Measurements from ENCODE around the gene ABHD13. TPM values are rescaled to one million over a fixed set of nuclear protein-coding genes. Genes with fewer than 3 reads are reported as not detected.

ABHD13 gene
- total RNA-seq, 1 experiment from 2014 or later, result 4.1 TPM

- Histone ChIP-seq H3K9me2 (ENCODE audit: insufficient read depth) (no peaks in the 10 kb centered on the region), H3K4me3 (replicated peaks in 1 of 2; ENCODE audit: low read depth in 1 of 2, low read length in 2 of 2) (no peak overlapping the region), H3K9ac (ENCODE audit: low read length) (no peak overlapping the region), H2AFZ (ENCODE audit: low read depth, low read length, poor library complexity, severe bottlenecking) (no peak overlapping the region), H4K20me1 (ENCODE audit: insufficient read depth) (no peaks in the 10 kb centered on the region), H3K4me1 (ENCODE audit: control insufficient read depth in 1 of 2, insufficient read depth in 2 of 2, low read length in 2 of 2) (no peaks in the 10 kb centered on the region), H3K79me2 (ENCODE audit: insufficient read depth, low read length) (no peaks in the 10 kb centered on the region), H3K4me2 (ENCODE audit: low read length) (no peak overlapping the region), H3K36me3 (ENCODE audit: control insufficient read depth in 1 of 2, insufficient read depth in 2 of 2, low read length in 2 of 2) (no peaks in the 10 kb centered on the region), H3K27me3 (ENCODE audit: insufficient read depth, low read length) (no peaks in the 10 kb centered on the region; the same call in 1 of the 2 replicates), H3K27ac (ENCODE audit: low read depth, low read length) (no peak overlapping the region), H3K9me3 (ENCODE audit: control insufficient read depth in 1 of 2, insufficient read depth in 1 of 2, low read depth in 1 of 2, low read length in 2 of 2) (no peaks in the 10 kb centered on the region)
- no peak for TF ChIP-seq ELF1 (IDR thresholded peaks at IDR 0.05; ENCODE audit: borderline replicate concordance, low read depth)
- TF ChIP-seq CTCF (IDR thresholded peaks at IDR 0.05 in 2 of 3, conservative IDR thresholded peaks at IDR 0.05 in 1 of 3; ENCODE audit: borderline replicate concordance in 1 of 3, insufficient read depth in 1 of 3, low read depth in 2 of 3, low read length in 2 of 3), result no peak
- TF ChIP-seq YY1 (IDR thresholded peaks at IDR 0.05; ENCODE audit: extremely low read depth, insufficient replicate concordance, low read depth, low read length), result no peak
- no peak for TF ChIP-seq SP1 (IDR thresholded peaks at IDR 0.05; ENCODE audit: low read depth)
- TF ChIP-seq TCF7L2 (IDR thresholded peaks at IDR 0.05; ENCODE audit: borderline replicate concordance, extremely low read depth, insufficient read depth, insufficient read length), result no peak
- no peak for TF ChIP-seq RAD21 (IDR thresholded peaks at IDR 0.05; ENCODE audit: low read depth)
- no peak for TF ChIP-seq SIN3A (IDR thresholded peaks at IDR 0.05; ENCODE audit: low read depth)
- TF ChIP-seq CBX3 (IDR thresholded peaks at IDR 0.05; ENCODE audit: low read depth), result no peak
- TF ChIP-seq ATF3 (IDR thresholded peaks at IDR 0.05), result no peak
- no peak for TF ChIP-seq FOSL1 (IDR thresholded peaks at IDR 0.05; ENCODE audit: low read depth)
- TF ChIP-seq MAX (IDR thresholded peaks at IDR 0.05), result no peak
- no peak for TF ChIP-seq POLR2A (IDR thresholded peaks at IDR 0.05; ENCODE audit: borderline replicate concordance, extremely low read depth, insufficient read depth, insufficient read length)
- no peak for TF ChIP-seq JUND (IDR thresholded peaks at IDR 0.05)
- TF ChIP-seq EZH2 (IDR thresholded peaks at IDR 0.05), result no peak
- no peak for TF ChIP-seq REST (IDR thresholded peaks at IDR 0.05; ENCODE audit: low read depth)
- BruUV-seq (replicated peaks), result no TSS peak
- ATAC-seq (no peak), DNase-seq (ENCODE audit: low read depth, low spot score) (no peak)
- ChIA-PET CTCF (no interaction called here), RAD21 (ENCODE audit: low non-redundant PET in 1 of 2, low total read pairs in 2 of 2, uncharacterized antibody in 2 of 2, unreplicated experiment in 2 of 2) (no interaction called here), POLR2A (no interaction called here)
- intact Hi-C loops (cut with micrococcal nuclease), result no loop called here
These were observed 17.3 kb upstream of the ABHD13 start for GRCh38 chr13:108200781-108201398.

Data from HCT116 (cell line).